Raji (cell line): ENCODE data around the gene DNAI2.

Source experiments
- POLR2A ChIP-seq: IDR thresholded peaks from 2 replicates; pipeline ENCODE4 v1.6.1; 2011; ENCODE audit warnings: low read depth, low read length, control low read depth; ENCODE audit not compliant: insufficient read depth

The DNAI2 gene

GRCh38 chr17:74241431-74241830 lies 32.6 kb upstream of the DNAI2 start:
- no peak for TF ChIP-seq POLR2A

DNA sequence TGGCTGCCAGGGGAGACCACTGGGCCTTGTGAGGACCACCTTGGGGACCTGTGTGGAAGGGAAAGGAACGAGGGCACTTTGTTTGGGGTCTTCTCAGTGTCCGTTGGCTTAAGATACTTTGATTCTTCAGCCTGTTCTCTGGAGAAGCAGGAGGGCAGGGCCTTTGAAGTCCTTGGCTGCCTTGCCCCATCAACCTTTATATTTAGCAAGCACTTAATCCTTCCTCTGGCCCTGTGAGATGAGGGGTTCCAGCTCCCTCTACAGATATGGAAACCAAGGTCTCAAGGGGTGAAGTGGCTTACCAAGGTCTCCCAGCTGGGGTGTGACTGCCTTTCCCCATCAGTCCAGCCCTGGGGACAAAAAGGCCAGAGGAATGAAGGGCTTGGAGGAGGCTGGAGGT lies 32.2 kb upstream of the DNAI2 start:
- TF ChIP-seq POLR2A, result no peak

- TF ChIP-seq POLR2A, result no peak
These were observed 30.9 kb upstream of the DNAI2 start for GRCh38 chr17:74243013-74243755.

DNA sequence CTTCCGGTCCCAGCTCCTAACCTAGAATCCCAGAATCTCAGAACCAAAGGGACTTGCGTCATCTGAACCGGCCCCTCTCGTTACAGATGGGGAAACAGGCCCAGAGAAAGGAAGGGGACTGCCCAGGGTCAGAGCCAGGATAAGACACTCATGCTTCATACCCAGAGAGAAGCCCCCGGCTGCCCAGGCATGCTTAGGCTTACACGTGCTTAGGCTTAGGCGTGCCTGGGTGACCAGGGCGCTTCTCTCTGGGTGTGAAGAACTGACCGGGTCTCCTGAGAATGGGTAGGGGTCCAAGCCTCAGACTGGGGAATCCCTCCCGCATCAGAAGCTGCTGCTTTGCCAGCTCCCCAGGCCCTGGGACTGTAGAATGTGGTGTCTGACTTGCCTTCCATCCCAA lies 29.9 kb upstream of the DNAI2 start:
- TF ChIP-seq POLR2A, result no peak

DNA sequence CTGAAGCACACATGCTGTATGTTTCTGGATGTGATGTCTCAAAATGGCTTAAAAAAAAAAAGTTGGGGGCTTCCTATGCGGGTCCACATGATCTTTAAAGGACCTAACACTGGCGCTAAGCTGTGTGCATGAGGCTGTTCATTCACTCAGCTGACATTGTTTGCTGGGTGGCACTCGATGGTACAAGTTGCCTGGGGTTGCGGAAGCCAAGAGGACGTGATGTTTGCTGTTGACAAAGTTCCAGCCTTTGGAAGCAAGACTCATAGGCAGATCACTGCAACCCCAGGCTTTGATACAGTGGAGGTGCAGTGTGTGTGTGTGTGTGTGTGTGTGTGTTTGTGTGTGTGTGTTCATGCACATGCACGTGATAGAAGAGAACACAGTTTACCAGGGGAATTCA lies 29.5 kb upstream of the DNAI2 start:
- no peak for TF ChIP-seq POLR2A

DNA sequence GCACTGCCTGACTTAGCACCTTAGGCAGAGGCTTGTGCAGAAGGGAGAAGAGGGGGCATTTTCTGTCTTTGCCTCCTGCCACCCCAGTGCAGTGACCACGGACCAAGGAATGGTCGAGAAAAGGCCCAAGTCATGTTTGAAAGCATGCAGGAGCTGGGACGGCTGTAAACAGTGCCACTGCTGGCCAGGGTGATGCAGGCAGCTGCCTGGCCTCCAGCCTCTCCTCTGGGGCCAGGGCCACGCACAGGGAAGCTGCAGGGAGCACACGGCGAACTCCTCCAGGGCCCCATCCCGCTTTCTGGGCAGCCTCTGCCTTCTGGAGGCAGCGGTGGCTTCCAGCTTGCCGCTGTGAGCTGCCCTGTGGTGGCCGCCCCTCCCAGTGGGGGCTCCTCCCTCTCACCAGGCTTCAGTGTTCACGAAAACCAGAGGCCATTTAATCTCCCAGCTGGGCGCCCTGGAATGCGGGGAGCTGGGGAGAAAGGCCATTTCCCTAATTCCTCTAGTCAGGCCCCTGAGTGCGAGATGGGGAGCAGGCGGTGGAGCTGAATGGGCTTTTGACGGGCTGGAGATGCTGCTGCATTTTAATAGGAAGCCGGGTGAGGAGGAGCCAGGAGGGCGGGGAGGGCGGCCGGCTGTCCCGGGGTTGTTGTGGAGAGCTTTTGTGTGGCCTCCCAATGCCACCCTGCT lies 28.7 kb upstream of the DNAI2 start:
- TF ChIP-seq POLR2A, result no peak

- no peak for TF ChIP-seq POLR2A
These were observed 28.2 kb upstream of the DNAI2 start for GRCh38 chr17:74245871-74246270.

- no peak for TF ChIP-seq POLR2A
These were observed 24.3 kb upstream of the DNAI2 start for GRCh38 chr17:74249590-74250270.

- no peak for TF ChIP-seq POLR2A
These were observed 23.6 kb upstream of the DNAI2 start for GRCh38 chr17:74250324-74250995.

GRCh38 chr17:74251051-74251450 lies 23.0 kb upstream of the DNAI2 start:
- TF ChIP-seq POLR2A, result no peak

DNA sequence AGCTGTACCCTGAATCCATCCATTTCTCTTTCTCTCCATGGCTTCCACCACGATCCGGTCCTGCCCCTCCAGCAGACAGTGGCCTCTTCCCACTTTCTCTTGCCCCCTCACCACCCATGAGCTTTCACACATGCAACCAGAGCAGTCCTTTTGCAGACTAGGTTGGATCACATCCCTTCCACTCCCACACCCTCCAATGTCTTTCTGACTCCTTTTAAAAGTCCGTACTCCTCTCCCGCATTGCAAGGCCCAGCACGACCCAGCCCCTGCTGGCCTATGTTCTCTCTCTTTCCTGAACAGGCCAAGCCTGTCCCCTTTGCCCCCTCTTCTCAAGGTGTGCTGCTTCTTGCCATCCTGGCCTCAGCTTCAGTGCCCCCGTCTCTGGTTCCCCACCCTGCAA lies 22.5 kb upstream of the DNAI2 start:
- no peak for TF ChIP-seq POLR2A

- no peak for TF ChIP-seq POLR2A
These were observed 21.8 kb upstream of the DNAI2 start for GRCh38 chr17:74252211-74252610.

DNA sequence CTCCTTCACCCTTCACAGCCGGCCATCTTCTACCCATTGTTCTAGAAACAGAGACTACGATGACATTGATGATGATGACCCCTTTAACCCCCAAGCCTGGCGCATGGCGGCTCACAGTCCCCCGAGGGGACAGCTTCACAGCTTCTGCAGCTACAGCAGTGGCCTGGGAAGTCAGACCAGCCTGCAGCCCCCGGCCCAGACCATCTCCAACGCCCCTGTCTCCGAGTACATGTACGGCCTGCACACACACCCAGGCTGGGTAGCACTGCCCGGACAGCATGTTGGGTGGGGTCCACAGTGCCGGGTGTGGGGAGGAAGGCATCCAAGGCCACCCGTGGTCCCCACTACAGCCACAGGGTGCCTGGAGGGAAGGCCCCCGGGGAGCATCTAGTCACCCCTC lies 21.0 kb upstream of the DNAI2 start:
- no peak for TF ChIP-seq POLR2A

DNA sequence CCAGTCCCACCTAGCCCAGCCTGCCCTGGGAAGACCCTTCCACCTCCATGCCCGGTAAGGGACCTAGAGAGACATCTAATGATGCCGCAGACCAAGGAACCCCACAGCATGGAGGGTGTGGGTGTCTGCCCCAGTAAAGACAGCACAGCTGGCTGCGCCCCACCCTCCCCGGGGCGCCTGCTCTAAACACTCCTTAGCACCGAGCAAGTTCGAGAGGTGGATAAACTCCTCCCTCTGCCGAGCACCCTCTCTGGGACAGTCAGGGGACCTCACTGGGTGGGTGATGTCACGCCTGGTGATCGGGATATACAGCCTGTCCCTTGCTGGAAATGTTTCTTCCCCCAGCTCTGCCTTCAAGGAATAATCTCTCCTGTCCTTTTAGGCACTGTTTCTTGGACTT lies 16.7 kb upstream of the DNAI2 start:
- no peak for TF ChIP-seq POLR2A

- TF ChIP-seq POLR2A, result no peak
These were observed 14.1 kb upstream of the DNAI2 start for GRCh38 chr17:74259667-74260524.
